ENCODE measurements around the gene PTGES2.
"Not testable (repeated sequence)": the region's sequence is repeated elsewhere in the genome, so short reads cannot be mapped to it uniquely, and the experiment has no call there.

The PTGES2 gene

GRCh38 chr9:128136816-128137793 is 9.6 kb upstream of the PTGES2 start:
- no peak for DNase-seq (ENCODE audit: low spot score)

- not testable (repeated sequence) for DNase-seq (ENCODE audit: low spot score)
Measured at GRCh38 chr9:128135561-128135960, 8.0 kb upstream of the PTGES2 start.

GRCh38 chr9:128132139-128132538 is 4.6 kb upstream of the PTGES2 start:
- DNase-seq (ENCODE audit: low spot score) = peak; percentile 37

- not testable (repeated sequence) for DNase-seq (ENCODE audit: low spot score)
Measured at GRCh38 chr9:128131346-128131745, 3.8 kb upstream of the PTGES2 start.

- DNase-seq (ENCODE audit: low spot score) = not testable (repeated sequence)
Measured at GRCh38 chr9:128130651-128131050, 3.1 kb upstream of the PTGES2 start.

GRCh38 chr9:128129976-128130590 is 2.6 kb upstream of the PTGES2 start:
- DNase-seq (ENCODE audit: low spot score) = not testable (repeated sequence)

GRCh38 chr9:128128836-128129590 is 1.5 kb upstream of the PTGES2 start:
- no peak for DNase-seq (ENCODE audit: low spot score)

GRCh38 chr9:128127990-128128835 is 684 bp upstream of the PTGES2 start:
- peak; percentile 87 for DNase-seq (ENCODE audit: low spot score)

- DNase-seq (ENCODE audit: low spot score) = no peak
Measured at GRCh38 chr9:128125580-128126354, 1.8 kb downstream of the PTGES2 start.

GRCh38 chr9:128124873-128125579 is 2.5 kb downstream of the PTGES2 start:
- peak; percentile 34 for DNase-seq (ENCODE audit: low spot score)

GRCh38 chr9:128124451-128124850 is 3.1 kb downstream of the PTGES2 start:
- no peak for DNase-seq (ENCODE audit: low spot score)

GRCh38 chr9:128123451-128124080 is 4.0 kb downstream of the PTGES2 start:
- DNase-seq (ENCODE audit: low spot score) = no peak

- no peak for DNase-seq (ENCODE audit: low spot score)
Measured at GRCh38 chr9:128122809-128123175, 4.7 kb downstream of the PTGES2 start.

GRCh38 chr9:128121924-128122808 is 5.4 kb downstream of the PTGES2 start:
- no peak for DNase-seq (ENCODE audit: low spot score)

- DNase-seq (ENCODE audit: low spot score) = no peak
Measured at GRCh38 chr9:128121466-128121810, 6.1 kb downstream of the PTGES2 start.

GRCh38 chr9:128120741-128121465 is 6.6 kb downstream of the PTGES2 start:
- no peak for DNase-seq (ENCODE audit: low spot score)

GRCh38 chr9:128120061-128120740 is 7.3 kb downstream of the PTGES2 start:
- no peak for DNase-seq (ENCODE audit: low spot score)

Measured in kidney capillary endothelial cell (primary cell).